ENCODE measurements around the gene EIF4EBP3. TPM values are rescaled to one million over a fixed set of nuclear protein-coding genes. Genes with fewer than 3 reads are reported as not detected.

The EIF4EBP3 gene
- total RNA-seq (2014; rRNA removed; shearing (Covaris generic)), result 0.28 and 2.2 TPM in 2 replicates

DNA sequence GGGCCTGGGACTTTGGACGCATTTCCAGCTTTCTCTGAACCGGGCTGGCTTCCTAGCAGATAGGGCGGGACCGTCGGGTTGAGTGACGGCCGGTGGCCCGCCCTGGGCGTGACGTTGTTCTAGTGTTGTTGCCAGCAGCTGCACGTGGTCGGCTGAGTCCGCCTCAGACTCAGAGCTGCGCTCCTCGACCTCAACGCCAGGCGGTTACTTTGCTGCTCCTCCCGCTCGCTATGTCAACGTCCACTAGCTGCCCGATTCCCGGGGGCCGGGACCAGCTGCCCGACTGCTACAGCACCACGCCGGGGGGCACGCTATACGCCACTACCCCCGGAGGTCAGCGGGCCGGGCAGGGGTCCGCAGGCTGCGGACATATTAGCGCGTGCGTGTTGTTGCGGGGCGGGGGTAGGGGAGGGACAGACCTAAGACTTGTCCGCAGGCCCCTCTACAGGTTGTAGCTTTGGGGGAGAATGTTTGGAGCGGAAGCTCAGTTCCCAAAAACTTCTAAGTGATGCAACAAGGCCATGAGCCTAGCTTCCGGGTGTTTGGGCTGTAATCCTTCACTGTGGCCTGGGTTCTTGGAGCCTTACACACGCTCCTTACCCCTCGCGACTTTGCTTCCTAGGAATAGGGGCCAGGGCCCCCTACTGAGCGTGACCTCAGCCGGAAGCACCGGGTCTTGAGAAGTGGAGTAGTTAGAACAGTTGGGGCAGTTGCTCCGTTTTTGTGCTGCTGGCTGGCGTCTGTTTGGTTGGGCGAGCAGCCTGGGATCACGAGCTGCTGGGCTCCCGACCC lies at the start of gene EIF4EBP3:
EIF4EBP3 (plus strand) TSS at position 155 of the 792 bp plus-strand sequence; CDS start at position 231, 76 bp downstream.
- peaks cover 21% of the 10 kb centered on the region for H3K36me3 ChIP-seq (replicated peaks; ENCODE audit: control insufficient read depth, insufficient read depth, low read length)
- H3K4me3 ChIP-seq (ENCODE audit: insufficient read depth, low read depth, low read length), result peak within 1 kb of the TSS; percentile 52
- H3K27me3 ChIP-seq (ENCODE audit: control insufficient read depth, insufficient read depth, low read length), result no peaks in the 10 kb centered on the region
- DNase-seq, result peak; percentile 94

DNA sequence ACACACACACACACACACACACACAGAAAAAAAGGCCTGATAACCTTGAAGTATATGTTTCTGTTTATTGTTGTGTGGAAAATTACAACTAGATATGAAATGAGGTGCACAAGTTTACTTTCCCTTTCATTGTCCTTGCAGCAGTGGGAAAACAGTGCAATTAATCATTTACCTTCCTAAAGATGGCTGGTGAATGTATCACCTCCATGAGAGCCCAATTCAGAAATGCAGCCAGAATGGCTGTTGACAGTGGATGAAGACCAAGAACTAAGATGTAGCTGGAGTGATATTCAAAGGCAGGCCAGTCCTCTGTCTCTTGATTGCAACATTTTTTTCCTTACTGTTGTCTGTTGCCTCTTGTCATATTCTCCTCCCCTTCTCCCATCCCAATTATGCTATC lies 49.6 kb upstream of the EIF4EBP3 start:
- H3K27me3 ChIP-seq (ENCODE audit: control insufficient read depth, insufficient read depth, low read length), result no peaks in the 10 kb centered on the region
- no peak for DNase-seq

DNA sequence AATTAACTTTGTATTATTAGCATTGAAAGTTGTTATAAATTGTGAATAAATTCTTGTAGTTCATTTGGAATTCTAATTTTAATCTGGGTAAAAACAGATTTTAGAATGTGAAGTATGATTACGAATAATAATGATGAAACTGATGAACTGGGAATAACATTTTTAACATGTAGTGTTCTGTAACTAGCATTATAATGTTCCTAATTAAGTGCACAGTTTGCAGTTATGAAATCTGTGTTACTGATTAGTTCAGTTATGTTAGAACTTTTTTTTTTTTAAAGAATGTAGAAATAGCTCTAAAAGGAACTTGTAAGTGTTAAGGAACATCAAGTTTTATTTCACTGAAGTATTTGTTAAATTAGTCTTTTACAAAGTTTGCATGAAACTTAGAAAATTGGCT lies 48.9 kb upstream of the EIF4EBP3 start:
- Histone ChIP-seq H3K36me3 (replicated peaks; ENCODE audit: control insufficient read depth, insufficient read depth, low read length) (peaks cover 6% of the 10 kb centered on the region), H3K4me3 (ENCODE audit: insufficient read depth, low read depth, low read length) (no peak overlapping the region), H3K27me3 (ENCODE audit: control insufficient read depth, insufficient read depth, low read length) (no peaks in the 10 kb centered on the region)
- DNase-seq, result no peak

More for the DNA sequence above, 49.6 kb upstream of the EIF4EBP3 start:
- Histone ChIP-seq H3K36me3 (replicated peaks; ENCODE audit: control insufficient read depth, insufficient read depth, low read length) (peaks cover 6% of the 10 kb centered on the region), H3K4me3 (ENCODE audit: insufficient read depth, low read depth, low read length) (no peak overlapping the region)

DNA sequence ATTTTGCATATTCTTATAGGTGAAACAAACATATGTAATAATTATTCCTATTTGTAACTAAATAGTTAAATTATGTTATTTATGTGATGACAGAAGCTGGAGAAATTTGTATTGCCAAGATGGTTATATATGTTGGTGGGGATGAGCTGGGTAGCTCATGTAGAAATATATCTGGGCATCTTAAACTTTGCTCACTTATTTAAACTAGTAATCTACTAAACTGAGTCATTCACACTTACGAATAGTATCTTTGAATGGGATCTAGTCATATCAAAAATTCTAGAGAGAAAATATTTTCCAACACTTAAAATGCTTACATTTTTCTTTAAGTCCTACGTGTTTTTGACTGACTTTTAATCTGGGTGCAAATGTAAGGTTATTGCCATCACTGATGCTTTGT lies 44.6 kb upstream of the EIF4EBP3 start:
- H3K4me3 ChIP-seq (ENCODE audit: insufficient read depth, low read depth, low read length), result no peak overlapping the region
- no peaks in the 10 kb centered on the region for H3K27me3 ChIP-seq (ENCODE audit: control insufficient read depth, insufficient read depth, low read length)
- peaks cover 9% of the 10 kb centered on the region for H3K36me3 ChIP-seq (replicated peaks; ENCODE audit: control insufficient read depth, insufficient read depth, low read length)
- DNase-seq, result no peak

DNA sequence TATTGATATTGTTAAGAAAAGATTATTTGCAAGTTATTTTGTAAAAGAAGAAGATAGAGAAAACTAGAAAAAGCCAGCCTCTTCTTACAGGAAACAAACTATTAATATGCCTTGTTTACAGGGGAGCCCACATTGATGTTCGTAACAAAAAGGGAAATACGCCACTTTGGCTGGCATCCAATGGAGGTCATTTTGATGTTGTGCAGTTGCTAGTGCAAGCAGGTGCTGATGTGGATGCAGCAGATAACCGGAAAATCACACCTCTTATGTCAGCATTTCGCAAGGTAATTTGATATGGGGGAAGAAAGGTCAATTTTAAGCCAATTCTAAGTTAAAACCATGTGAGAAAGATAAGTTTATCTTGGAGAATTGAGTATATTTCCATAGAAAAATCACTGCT lies 37.6 kb upstream of the EIF4EBP3 start:
- no peak for DNase-seq
- Histone ChIP-seq H3K27me3 (ENCODE audit: control insufficient read depth, insufficient read depth, low read length) (no peaks in the 10 kb centered on the region), H3K4me3 (ENCODE audit: insufficient read depth, low read depth, low read length) (no peak overlapping the region), H3K36me3 (replicated peaks; ENCODE audit: control insufficient read depth, insufficient read depth, low read length) (peaks cover 16% of the 10 kb centered on the region)

DNA sequence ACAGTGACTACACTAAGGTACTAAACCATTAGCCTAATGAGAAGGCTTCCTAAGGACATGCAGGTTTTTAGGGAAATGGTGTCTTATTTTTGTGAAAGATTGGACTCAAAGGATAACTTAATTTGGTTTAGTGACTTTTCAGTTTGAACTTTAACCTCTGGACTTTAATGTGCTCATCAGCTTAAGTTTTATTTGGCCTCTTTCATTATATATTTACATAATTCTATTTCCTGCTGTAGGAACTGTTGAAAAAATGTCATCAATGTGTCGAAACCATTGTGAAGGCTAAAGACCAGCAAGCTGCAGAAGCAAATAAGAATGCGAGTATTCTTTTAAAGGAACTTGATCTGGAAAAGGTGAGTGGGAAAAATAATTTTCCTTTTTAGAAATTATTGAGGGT lies 34.3 kb upstream of the EIF4EBP3 start:
- Histone ChIP-seq H3K36me3 (replicated peaks; ENCODE audit: control insufficient read depth, insufficient read depth, low read length) (peaks cover 9% of the 10 kb centered on the region), H3K27me3 (ENCODE audit: control insufficient read depth, insufficient read depth, low read length) (no peaks in the 10 kb centered on the region), H3K4me3 (ENCODE audit: insufficient read depth, low read depth, low read length) (no peak overlapping the region)
- DNase-seq, result no peak

DNA sequence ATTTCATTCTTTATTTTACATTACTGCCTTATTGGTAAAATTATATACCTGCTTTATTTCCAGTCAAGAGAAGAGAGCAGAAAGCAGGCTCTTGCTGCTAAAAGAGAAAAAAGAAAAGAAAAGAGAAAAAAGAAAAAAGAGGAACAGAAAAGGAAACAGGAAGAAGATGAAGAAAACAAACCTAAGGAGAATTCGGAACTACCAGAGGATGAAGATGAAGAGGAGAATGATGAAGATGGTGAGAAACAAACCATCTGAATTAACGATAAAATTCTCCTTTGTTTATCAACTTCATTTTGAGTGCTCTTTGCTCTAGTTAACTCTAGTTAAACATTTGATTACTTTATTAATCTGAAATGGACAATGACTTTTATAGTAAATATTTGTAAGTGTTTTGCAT lies 23.5 kb upstream of the EIF4EBP3 start:
- peaks cover 18% of the 10 kb centered on the region for H3K36me3 ChIP-seq (replicated peaks; ENCODE audit: control insufficient read depth, insufficient read depth, low read length)
- no peaks in the 10 kb centered on the region for H3K27me3 ChIP-seq (ENCODE audit: control insufficient read depth, insufficient read depth, low read length)
- no peak for DNase-seq
- H3K4me3 ChIP-seq (ENCODE audit: insufficient read depth, low read depth, low read length), result no peak overlapping the region

DNA sequence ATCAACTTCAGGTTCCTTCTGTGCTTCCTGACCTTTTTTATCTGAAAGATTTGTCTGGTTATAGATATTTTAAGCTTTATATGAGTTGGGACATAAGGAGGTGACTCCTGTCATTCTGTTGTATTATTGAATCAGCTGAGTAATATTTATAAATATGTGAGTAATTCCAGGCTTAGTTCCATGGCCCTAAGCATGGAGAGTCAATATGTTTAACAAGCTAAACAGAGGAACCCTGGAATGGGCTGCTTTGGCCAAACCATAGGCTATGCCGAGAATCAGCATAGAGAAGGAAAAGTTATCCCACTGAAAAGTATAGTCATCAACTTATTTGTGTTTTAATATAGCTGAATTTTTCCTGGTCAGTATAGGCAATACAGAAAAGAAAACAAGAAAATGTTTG lies 7.2 kb upstream of the EIF4EBP3 start:
- no peak for DNase-seq
- H3K36me3 ChIP-seq (replicated peaks; ENCODE audit: control insufficient read depth, insufficient read depth, low read length), result peaks cover 19% of the 10 kb centered on the region
- H3K27me3 ChIP-seq (ENCODE audit: control insufficient read depth, insufficient read depth, low read length), result no peaks in the 10 kb centered on the region
- H3K4me3 ChIP-seq (ENCODE audit: insufficient read depth, low read depth, low read length), result no peak overlapping the region

DNA sequence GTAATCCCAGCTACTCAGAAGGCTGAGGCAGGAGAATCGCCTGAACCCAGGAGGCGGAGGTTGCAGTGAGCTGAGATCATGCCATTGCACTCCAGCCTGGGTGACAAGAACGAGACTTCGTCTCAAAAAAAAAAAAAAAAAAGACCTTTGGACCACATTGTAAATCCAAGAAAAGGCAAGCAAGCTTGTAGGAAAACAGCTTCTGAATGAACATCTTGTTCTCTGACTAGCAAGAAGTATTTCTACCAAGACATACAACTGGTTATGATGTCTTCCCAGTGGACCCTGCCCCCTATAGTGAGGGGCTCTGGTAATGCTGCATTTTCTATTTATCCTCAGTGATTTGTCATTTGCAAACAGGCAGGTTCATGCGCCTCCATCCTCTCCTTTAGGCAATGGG lies 4.5 kb upstream of the EIF4EBP3 start:
- no peak for DNase-seq
- H3K27me3 ChIP-seq (ENCODE audit: control insufficient read depth, insufficient read depth, low read length), result no peaks in the 10 kb centered on the region
- peaks cover 13% of the 10 kb centered on the region for H3K36me3 ChIP-seq (replicated peaks; ENCODE audit: control insufficient read depth, insufficient read depth, low read length)
- H3K4me3 ChIP-seq (ENCODE audit: insufficient read depth, low read depth, low read length), result no peak overlapping the region

DNA sequence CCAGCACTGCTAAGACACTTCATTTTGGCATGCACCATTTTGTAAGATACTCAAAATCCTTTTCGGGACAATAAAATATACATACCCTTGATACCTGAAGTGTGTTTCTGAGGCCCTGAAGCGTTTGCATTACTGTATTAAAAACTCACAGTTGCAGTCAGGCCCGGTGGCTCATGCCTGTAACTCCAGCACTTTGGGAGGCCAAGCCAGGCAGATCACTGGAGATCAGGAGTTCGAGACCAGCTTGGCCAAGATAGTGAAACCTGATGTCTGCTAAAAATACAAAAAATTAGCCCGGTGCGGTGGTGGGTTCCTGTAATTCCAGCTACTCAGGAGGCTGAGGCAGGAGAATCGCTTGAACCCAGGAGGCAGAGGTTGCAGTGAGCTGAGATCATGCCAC lies 2.5 kb upstream of the EIF4EBP3 start:
- no peak for DNase-seq
- peaks cover 7% of the 10 kb centered on the region for H3K36me3 ChIP-seq (replicated peaks; ENCODE audit: control insufficient read depth, insufficient read depth, low read length)
- no peak overlapping the region for H3K4me3 ChIP-seq (ENCODE audit: insufficient read depth, low read depth, low read length)
- H3K27me3 ChIP-seq (ENCODE audit: control insufficient read depth, insufficient read depth, low read length), result no peaks in the 10 kb centered on the region

DNA sequence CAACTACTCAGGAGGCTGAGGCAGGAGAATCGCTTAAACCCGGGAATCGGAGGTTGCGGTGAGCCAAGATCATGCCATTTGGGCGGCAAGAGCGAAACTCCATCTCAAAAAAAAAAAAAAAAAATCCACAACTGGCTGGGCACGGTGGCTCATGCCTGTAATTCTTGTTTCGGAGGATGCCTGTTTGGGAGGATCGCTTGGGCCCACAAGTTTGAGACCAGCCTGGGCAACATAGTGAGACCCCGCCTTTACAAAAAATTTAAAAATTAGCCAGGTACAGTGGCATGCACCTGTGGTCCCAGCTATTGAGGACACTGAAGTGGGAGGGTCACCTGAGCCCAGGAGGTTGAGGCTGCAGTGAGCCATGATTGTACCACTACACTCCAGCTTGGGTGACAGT lies 1.9 kb upstream of the EIF4EBP3 start:
- Histone ChIP-seq H3K4me3 (ENCODE audit: insufficient read depth, low read depth, low read length) (no peak overlapping the region), H3K36me3 (replicated peaks; ENCODE audit: control insufficient read depth, insufficient read depth, low read length) (peaks cover 10% of the 10 kb centered on the region)
- DNase-seq, result no peak

DNA sequence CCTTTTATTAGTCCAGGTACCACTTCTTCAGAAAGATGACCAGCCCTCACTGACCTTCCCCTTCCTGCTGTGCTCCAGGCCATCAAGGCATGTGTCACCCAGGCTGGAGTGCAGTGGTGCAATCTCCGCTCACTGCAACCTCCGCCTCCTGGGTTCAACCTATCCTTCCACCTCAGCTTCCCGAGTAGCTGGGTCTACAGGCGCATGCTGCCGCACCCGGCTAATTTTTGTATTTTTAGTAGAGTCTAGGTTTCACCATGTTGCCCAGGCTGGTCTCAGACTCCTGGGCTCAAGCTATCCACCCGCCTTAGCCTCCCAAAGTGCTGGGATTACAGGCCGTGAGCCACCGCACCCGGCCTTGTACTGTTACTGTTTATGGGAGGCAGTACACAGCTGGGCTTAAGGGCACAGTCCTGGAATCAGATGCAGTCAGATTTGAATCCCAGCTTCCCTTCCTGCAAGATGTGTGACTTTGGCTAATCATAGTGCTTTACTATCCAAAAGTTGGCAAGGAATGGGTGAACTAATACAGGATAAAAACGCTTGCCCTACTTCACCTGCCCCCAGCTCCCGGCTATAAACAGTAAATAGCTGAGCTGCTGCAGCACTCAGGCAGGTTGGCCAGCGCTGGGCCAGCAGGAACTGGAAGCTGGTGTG lies 483 bp upstream of the EIF4EBP3 start:
- no peak overlapping the region for H3K4me3 ChIP-seq (ENCODE audit: insufficient read depth, low read depth, low read length)
- H3K36me3 ChIP-seq (replicated peaks; ENCODE audit: control insufficient read depth, insufficient read depth, low read length), result peaks cover 21% of the 10 kb centered on the region
- H3K27me3 ChIP-seq (ENCODE audit: control insufficient read depth, insufficient read depth, low read length), result no peaks in the 10 kb centered on the region
- no peak for DNase-seq

More for the DNA sequence above, 1.9 kb upstream of the EIF4EBP3 start:
- no peaks in the 10 kb centered on the region for H3K27me3 ChIP-seq (ENCODE audit: control insufficient read depth, insufficient read depth, low read length)

DNA sequence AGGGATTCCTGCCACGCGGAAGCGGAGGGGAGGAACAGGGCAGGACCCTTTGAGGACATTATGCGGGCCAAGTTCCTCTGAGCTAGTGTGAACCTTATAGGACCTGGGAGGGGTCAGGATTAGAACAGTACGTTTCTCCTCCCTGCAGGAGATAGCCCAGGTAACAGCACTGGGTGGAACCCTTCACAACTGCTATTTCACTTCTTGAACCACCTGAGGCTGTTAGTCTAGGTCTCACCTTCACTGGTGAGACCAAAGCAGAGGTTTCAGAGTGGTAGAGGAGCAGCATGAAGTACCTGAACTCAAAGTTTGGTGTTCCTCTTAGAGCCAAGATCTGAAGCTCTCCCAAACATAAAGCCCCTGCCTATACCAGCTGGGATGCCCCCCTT lies 832 bp downstream of the EIF4EBP3 start:
- no peak for DNase-seq
- peak overlapping the region; percentile 52 for H3K4me3 ChIP-seq (ENCODE audit: insufficient read depth, low read depth, low read length)
- H3K27me3 ChIP-seq (ENCODE audit: control insufficient read depth, insufficient read depth, low read length), result no peaks in the 10 kb centered on the region
- peaks cover 21% of the 10 kb centered on the region for H3K36me3 ChIP-seq (replicated peaks; ENCODE audit: control insufficient read depth, insufficient read depth, low read length)

DNA sequence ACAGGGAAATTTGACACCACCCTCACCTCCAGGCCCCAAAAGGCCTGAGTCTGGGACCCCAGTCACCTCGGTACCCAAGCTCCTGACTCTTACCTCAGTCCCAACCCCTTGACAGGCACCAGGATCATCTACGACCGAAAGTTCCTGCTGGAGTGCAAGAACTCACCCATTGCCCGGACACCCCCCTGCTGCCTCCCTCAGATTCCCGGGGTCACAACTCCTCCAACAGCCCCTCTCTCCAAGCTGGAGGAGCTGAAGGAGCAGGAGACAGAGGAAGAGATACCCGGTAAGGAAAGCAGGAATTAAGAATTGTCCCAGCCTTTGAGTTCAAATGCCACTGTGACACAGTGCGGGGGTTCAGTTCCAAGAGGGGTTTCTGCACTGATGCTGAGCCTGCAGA lies 1.3 kb downstream of the EIF4EBP3 start:
- Histone ChIP-seq H3K27me3 (ENCODE audit: control insufficient read depth, insufficient read depth, low read length) (no peaks in the 10 kb centered on the region), H3K36me3 (replicated peaks; ENCODE audit: control insufficient read depth, insufficient read depth, low read length) (peaks cover 23% of the 10 kb centered on the region), H3K4me3 (ENCODE audit: insufficient read depth, low read depth, low read length) (no peak overlapping the region)
- no peak for DNase-seq
